ENCODE data around the gene SMIM44. TPM values are rescaled to one million over a fixed set of nuclear protein-coding genes. Genes with fewer than 3 reads are reported as not detected.
"Not testable (repeated sequence)": the region's sequence is repeated elsewhere in the genome, so short reads cannot be mapped to it uniquely, and the experiment has no call there.

The SMIM44 gene
- total RNA-seq, 1 donor from 2014 or later: not detected

GRCh38 chr19:3509566-3509989 is 26.3 kb upstream of the SMIM44 start:
- peaks cover 13% of the 10 kb centered on the region for H3K4me1 ChIP-seq
- no peaks in the 10 kb centered on the region for H3K36me3 ChIP-seq
- no peak for ATAC-seq
- no peaks in the 10 kb centered on the region for H3K27me3 ChIP-seq
- DNase-seq: no peak
- no peak overlapping the region for H3K27ac ChIP-seq
- TF ChIP-seq CTCF (IDR thresholded peaks at IDR 0.05): no peak
- intact Hi-C loops (cut with DNase I): no loop called here
- H3K9me3 ChIP-seq: no peaks in the 10 kb centered on the region
- no peak overlapping the region for H3K4me3 ChIP-seq

- Histone ChIP-seq H3K9me3 (no peaks in the 10 kb centered on the region), H3K4me3 (no peak overlapping the region), H3K4me1 (peaks cover 13% of the 10 kb centered on the region), H3K27me3 (no peaks in the 10 kb centered on the region), H3K36me3 (no peaks in the 10 kb centered on the region), H3K27ac (no peak overlapping the region)
- no peak for TF ChIP-seq CTCF (IDR thresholded peaks at IDR 0.05)
- DNase-seq (no peak), ATAC-seq (no peak)
- intact Hi-C loops (cut with DNase I): no loop called here
Observed at GRCh38 chr19:3508771-3509535, 25.7 kb upstream of the SMIM44 start.

GRCh38 chr19:3508121-3508661 is 24.9 kb upstream of the SMIM44 start:
- H3K36me3 ChIP-seq; H3K27me3 ChIP-seq; intact Hi-C loops (cut with DNase I); H3K27ac ChIP-seq; H3K4me3 ChIP-seq; ATAC-seq; H3K9me3 ChIP-seq; DNase-seq: not testable (repeated sequence)
- H3K4me1 ChIP-seq: peaks cover 13% of the 10 kb centered on the region

- Histone ChIP-seq H3K4me3 (peak overlapping the region; percentile 75), H3K9me3 (no peaks in the 10 kb centered on the region), H3K27ac (no peak overlapping the region), H3K36me3 (no peaks in the 10 kb centered on the region), H3K27me3 (no peaks in the 10 kb centered on the region), H3K4me1 (peaks cover 13% of the 10 kb centered on the region)
- intact Hi-C loops (cut with DNase I): no loop called here
- no peak for TF ChIP-seq CTCF (IDR thresholded peaks at IDR 0.05)
- ATAC-seq: no peak
- DNase-seq: no peak
Observed at GRCh38 chr19:3507371-3508120, 24.3 kb upstream of the SMIM44 start.

GRCh38 chr19:3506384-3507340 is 23.4 kb upstream of the SMIM44 start:
- H3K4me1 ChIP-seq: peaks cover 13% of the 10 kb centered on the region

More at GRCh38 chr19:3506384-3507340, 23.4 kb upstream of the SMIM44 start:
- TF ChIP-seq CTCF (IDR thresholded peaks at IDR 0.05): no peak
- no peaks in the 10 kb centered on the region for H3K9me3 ChIP-seq
- peak; percentile 78 for DNase-seq
- H3K27me3 ChIP-seq: no peaks in the 10 kb centered on the region
- peak overlapping the region; percentile 75 for H3K4me3 ChIP-seq
- H3K36me3 ChIP-seq: no peaks in the 10 kb centered on the region
- H3K27ac ChIP-seq: peak overlapping the region; percentile 85
- ATAC-seq: peak; percentile 0
- intact Hi-C loops (cut with DNase I): no loop called here
